GM12878 (cell line): ENCODE data around the gene DERL3. TPM values are rescaled to one million over a fixed set of nuclear protein-coding genes. Genes with fewer than 3 reads are reported as not detected.

Experiments used
- ATAC-seq: fragments of 200-7000 bp; cut with Tn5 transposase; 3 replicates; pipeline ENCODE4 v1.9.1; 2020; ENCODE audit warnings: mild to moderate bottlenecking, moderate library complexity
- BruUV-seq: library from RNA; stranded (reverse); fragments of 400-500 nt; replicated peaks from 2 replicates; lab custom pipeline; 2021; lab: Mats Ljungman, UMichigan
- CTCF ChIA-PET: fragments of 300-600 bp; sonication (Branson Sonifier 250); formaldehyde crosslinking; extraction: SDS; loops from one replicate; lab custom pipeline; 2021; ENCODE audit warnings: inconsistent platforms; lab: Yijun Ruan, JAX
- POLR2A ChIA-PET: fragments of 350-600 bp; formaldehyde crosslinking; extraction: SDS; loops from one replicate; lab custom pipeline; 2021; ENCODE audit warnings: inconsistent platforms; lab: Charles Lee
- RAD21 ChIA-PET: fragments of 300-600 bp; sonication (Branson Sonifier 250); formaldehyde crosslinking; loops from one replicate; lab custom pipeline; 2023; ENCODE audit warnings: antibody characterized with exemption; ENCODE audit not compliant: unreplicated experiment; lab: Charles Lee
- SMC1A ChIA-PET: fragments of 300-600 bp; sonication (Branson Sonifier 250); formaldehyde crosslinking; loops from one replicate; lab custom pipeline; 2023; ENCODE audit not compliant: unreplicated experiment, uncharacterized antibody; lab: Charles Lee
- DNase-seq: peaks from one replicate; pipeline ENCODE4 v3.0.0-alpha.2; 2011; ENCODE audit warnings: low read depth, low spot score
- FAIRE-seq: peaks from 3 replicates; lab custom pipeline; 2011; peaks lifted over from hg19 to GRCh38; lab: Jason Lieb, UNC
- H2AFZ ChIP-seq: 2 replicates; pipeline ENCODE4 v1.6.0; 2011; ENCODE audit warnings: low read depth, low read length, control low read depth; ENCODE audit not compliant: control insufficient read depth
- H3K27ac ChIP-seq: 2 replicates; pipeline ENCODE4 v1.5.1; 2011; ENCODE audit warnings: control low read depth; ENCODE audit not compliant: control insufficient read depth, insufficient read depth
- H3K27me3 ChIP-seq, 2 experiments: replicated peaks in 1 of 2; 2 replicates each; pipeline versions ENCODE4 v1.6.0 to v1.6.1; 2011; ENCODE audit warnings: low read length in 1 of 2; ENCODE audit not compliant: control insufficient read depth in 2 of 2, insufficient read depth in 2 of 2
- H3K36me3 ChIP-seq, 2 experiments: 2 replicates each; pipeline ENCODE4 v1.5.1; 2011; ENCODE audit warnings: low read length in 1 of 2; ENCODE audit not compliant: control insufficient read depth in 2 of 2, insufficient read depth in 2 of 2
- H3K4me1 ChIP-seq: 2 replicates; pipeline ENCODE4 v1.6.1; 2011; ENCODE audit warnings: mild to moderate bottlenecking, low read length, moderate library complexity, mixed read lengths; ENCODE audit not compliant: control insufficient read depth, insufficient read depth
- H3K4me2 ChIP-seq: 2 replicates; pipeline ENCODE4 v1.6.0; 2011; ENCODE audit warnings: control low read depth; ENCODE audit not compliant: control insufficient read depth, insufficient read depth
- H3K4me3 ChIP-seq: fragments of 200-600 bp; sonication (generic); 2 replicates; pipeline ENCODE4 v1.5.1; 2016
- H3K79me2 ChIP-seq: 2 replicates; pipeline ENCODE4 v1.6.0; 2011; ENCODE audit warnings: low read length; ENCODE audit not compliant: control insufficient read depth, insufficient read depth
- H3K9ac ChIP-seq: 2 replicates; pipeline ENCODE4 v1.8.0; 2011; ENCODE audit warnings: low read length, control low read depth, mixed read lengths; ENCODE audit not compliant: control insufficient read depth, insufficient read depth
- H3K9me3 ChIP-seq: replicated peaks from 3 replicates; pipeline ENCODE4 v1.5.1; 2011; ENCODE audit warnings: mild to moderate bottlenecking, low read length; ENCODE audit not compliant: control insufficient read depth, insufficient read depth
- H4K20me1 ChIP-seq: 2 replicates; pipeline ENCODE4 v1.6.0; 2011; ENCODE audit not compliant: control insufficient read depth, insufficient read depth
- CHD4 ChIP-seq: fragments of 200-600 bp; sonication (generic); IDR thresholded peaks from 2 replicates; pipeline ENCODE4 v1.6.1; 2016; ENCODE audit warnings: mild to moderate bottlenecking
- FOS ChIP-seq: IDR thresholded peaks from 3 replicates; pipeline ENCODE4 v1.6.1; 2011; ENCODE audit warnings: borderline replicate concordance; ENCODE audit not compliant: insufficient read length; ENCODE audit errors: extremely low read depth
- IKZF1 ChIP-seq: fragments of 450-650 bp; conservative IDR thresholded peaks from 2 replicates; pipeline ENCODE4 v1.6.1; 2017; ENCODE audit warnings: antibody characterized with exemption, mild to moderate bottlenecking
- POLR2A ChIP-seq: IDR thresholded peaks from 2 replicates; pipeline ENCODE4 v1.6.1; 2011; ENCODE audit warnings: low read depth, mild to moderate bottlenecking, low read length
- POLR2AphosphoS2 ChIP-seq: IDR thresholded peaks from 2 replicates; pipeline ENCODE4 v1.6.1; 2011; ENCODE audit warnings: low read depth, mild to moderate bottlenecking, low read length, improper control_type of control experiment, moderate library complexity
- POLR2AphosphoS5 ChIP-seq: IDR thresholded peaks from 2 replicates; pipeline ENCODE4 v1.6.1; 2011; ENCODE audit warnings: mild to moderate bottlenecking, low read length, inconsistent platforms
- SPI1 ChIP-seq: IDR thresholded peaks from 2 replicates; pipeline ENCODE4 v1.6.1; 2011; ENCODE audit warnings: low read depth, mild to moderate bottlenecking, low read length, moderate library complexity, borderline replicate concordance; ENCODE audit not compliant: insufficient read depth
- ZBTB40 ChIP-seq: fragments of 450-650 bp; IDR thresholded peaks from 2 replicates; pipeline ENCODE4 v1.6.1; 2016; ENCODE audit warnings: mild to moderate bottlenecking, moderate library complexity, borderline replicate concordance
- ZNF622 ChIP-seq: fragments of 450-650 bp; IDR thresholded peaks from 2 replicates; pipeline ENCODE4 v1.6.1; 2017; ENCODE audit warnings: mild to moderate bottlenecking, inconsistent platforms
- WGBS: methylation state at CpG from one replicate; pipeline ENCODE4 v1.1.6; 2016; ENCODE audit warnings: low lambda C conversion rate; ENCODE audit not compliant: insufficient replicate concordance, insufficient coverage; ENCODE audit errors: missing lambda C conversion rate; 5-methylcytosine and 5-hydroxymethylcytosine counted together
- in situ Hi-C: fragments of 300-500 bp; cut with MboI; formaldehyde crosslinking; loops from 9 replicates; pipeline ENCODE4 v1.14.3; 2018; ENCODE audit warnings: mixed read lengths
- intact Hi-C: fragments of 100-400 bp; cut with micrococcal nuclease; formaldehyde crosslinking; loops from one replicate; pipeline ENCODE4 v1.14.2; 2022; ENCODE audit not compliant: unreplicated experiment
- polyA plus RNA-seq, 11 experiments: library from polyadenylated mRNA; depleted of rRNA in 4 of 11; unstranded in 6 of 11; stranded (reverse) in 5 of 11; fragments of >200 nt; fragmentation: Nextera tagmentation in 4 of 11; fragmentation: Illumina TruSeq in 1 of 11; extraction: Ambion mirVana in 4 of 11; extraction: Trizol in 1 of 11; gene quantifications; 1 replicate in 1 of 11; 2 replicates in 10 of 11; pipeline versions ENCODE4 v1.2.1 to v1.2.3, GENCODE V29; 2011 to 2016; ENCODE audit warnings: inconsistent platforms in 2 of 11, missing spikeins in 2 of 11, low read depth in 1 of 11
- total RNA-seq, 4 experiments: library from RNA; depleted of rRNA in 3 of 4; stranded (reverse); fragments of >200 nt in 3 of 4; fragmentation: Illumina TruSeq in 1 of 4; extraction: Trizol in 1 of 4; gene quantifications; 2 replicates each; pipeline versions ENCODE4 v1.2.1 to v1.2.3, GENCODE V29; 2013 to 2021

Gene DERL3
- total and polyA plus RNA-seq, 10 of the 15 experiments (the other 5 are each of a cell fraction or from before 2014, with no cell fraction given) = 4.1 to 52.4 (median 14.1) TPM

- peak overlapping the region; percentile 94 for H3K4me2 ChIP-seq
- DNase-seq = no peak
- TF ChIP-seq POLR2A (peak; percentile 5; the same call in 1 of the 2 replicates), POLR2AphosphoS2 (0 out of 2 replicates have a peak, but pooled peaks have one; percentile 20), SPI1 (peak; percentile 8; the same call in 1 of the 2 replicates), ZNF622 (no peak), ZBTB40 (no peak), IKZF1 (no peak), POLR2AphosphoS5 (0 out of 2 replicates have a peak, but pooled peaks have one; percentile 33), CHD4 (no peak), FOS (no peak)
- ATAC-seq = peak; percentile 21
- CTCF ChIA-PET = interaction anchor here (0.8 to 3.7 kb wide), 4 partner anchors 10 to 69 kb away, joined by 3 to 12 read pairs (median 4); partner anchors contain the start of gene MMP11
- peak overlapping the region; percentile 56 for H3K27ac ChIP-seq
- in situ Hi-C loops (no loop called here), intact Hi-C loops (loop anchor here (2.0 kb wide), 1 partner anchor 37 kb away; no protein-coding TSS in a partner anchor)
- H2AFZ ChIP-seq = peak overlapping the region; percentile 15; the same call in 1 of the 2 replicates
- FAIRE-seq = no peak
- peaks cover 17% of the 10 kb centered on the region for H3K4me1 ChIP-seq
- 7% methylated on average over 40 of the region's 41 CpGs for WGBS
- POLR2A ChIA-PET = interaction anchor here (0.6 to 1.2 kb wide), 2 partner anchors 16 to 38 kb away, joined by 3 to 4 read pairs; no protein-coding TSS in a partner anchor
- SMC1A ChIA-PET = interaction anchor here (0.8 kb wide), 1 partner anchor 20 kb away, joined by 5 read pairs; the partner anchor contains the start of gene SLC2A11
- H3K79me2 ChIP-seq = no peaks in the 10 kb centered on the region; the same call in 1 of the 2 replicates
- H3K36me3 ChIP-seq = peaks cover 6 to 29% of the 10 kb centered on the region in 2 experiments
- H3K9me3 ChIP-seq = no peaks in the 10 kb centered on the region
- no peaks in the 10 kb centered on the region for H4K20me1 ChIP-seq
- H3K4me3 ChIP-seq = peak overlapping the region; percentile 76
- H3K9ac ChIP-seq = peak overlapping the region; percentile 77
- TSS peak; percentile 69 for BruUV-seq
- H3K27me3 ChIP-seq = no peaks in the 10 kb centered on the region
- RAD21 ChIA-PET = interaction anchor here (1.1 kb wide), 1 partner anchor 20 kb away, joined by 4 read pairs; the partner anchor contains the start of gene SLC2A11
Observed at GRCh38 chr22:23837911-23838680, 710 bp downstream of the DERL3 start.
